BLaER1 treated with 17β-estradiol and CSF1 and Interleukin-3, amounts not matched to agents 10 nM and 100 nM (cell line): ENCODE data around the gene CREB3L1.
A peak's percentile ranks its signal among the peaks of the same experiment; 100 is the strongest.
"Not testable (repeated sequence)": the region's sequence is repeated elsewhere in the genome, so short reads cannot be mapped to it uniquely, and the experiment has no call there.

ENCODE experiments used
- H3K27ac ChIP-seq, 11 experiments: shearing (Covaris generic); formaldehyde crosslinking; 2 replicates each; pipeline ENCODE4 v1.8.1; 2022
- H3K27me3 ChIP-seq, 11 experiments: shearing (Covaris generic); formaldehyde crosslinking; 2 replicates each; pipeline ENCODE4 v1.8.1; 2022
- H3K36me3 ChIP-seq, 11 experiments: shearing (Covaris generic); formaldehyde crosslinking; 2 replicates each; pipeline ENCODE4 v1.8.1; 2022
- H3K4me1 ChIP-seq, 10 experiments: shearing (Covaris generic); formaldehyde crosslinking; 2 replicates each; pipeline ENCODE4 v1.8.1; 2022
- H3K4me2 ChIP-seq, 11 experiments: shearing (Covaris generic); formaldehyde crosslinking; 2 replicates each; pipeline ENCODE4 v1.8.1; 2022
- H3K4me3 ChIP-seq, 10 experiments: shearing (Covaris generic); formaldehyde crosslinking; 2 replicates each; pipeline ENCODE4 v1.8.1; 2022
- H3K9ac ChIP-seq, 11 experiments: shearing (Covaris generic); formaldehyde crosslinking; 2 replicates each; pipeline ENCODE4 v1.8.1; 2022
- H3K9me3 ChIP-seq, 11 experiments: shearing (Covaris generic); formaldehyde crosslinking; replicated peaks in 1 of 11; 2 replicates each; pipeline ENCODE4 v1.8.1; 2022
- H4K20me1 ChIP-seq, 11 experiments: shearing (Covaris generic); formaldehyde crosslinking; 2 replicates each; pipeline ENCODE4 v1.8.1; 2022
- Cebpa-rat ChIP-seq, 11 experiments: shearing (Covaris generic); IDR thresholded peaks; 2 replicates each; pipeline ENCODE4 v1.8.1; 2022

The CREB3L1 gene

DNA sequence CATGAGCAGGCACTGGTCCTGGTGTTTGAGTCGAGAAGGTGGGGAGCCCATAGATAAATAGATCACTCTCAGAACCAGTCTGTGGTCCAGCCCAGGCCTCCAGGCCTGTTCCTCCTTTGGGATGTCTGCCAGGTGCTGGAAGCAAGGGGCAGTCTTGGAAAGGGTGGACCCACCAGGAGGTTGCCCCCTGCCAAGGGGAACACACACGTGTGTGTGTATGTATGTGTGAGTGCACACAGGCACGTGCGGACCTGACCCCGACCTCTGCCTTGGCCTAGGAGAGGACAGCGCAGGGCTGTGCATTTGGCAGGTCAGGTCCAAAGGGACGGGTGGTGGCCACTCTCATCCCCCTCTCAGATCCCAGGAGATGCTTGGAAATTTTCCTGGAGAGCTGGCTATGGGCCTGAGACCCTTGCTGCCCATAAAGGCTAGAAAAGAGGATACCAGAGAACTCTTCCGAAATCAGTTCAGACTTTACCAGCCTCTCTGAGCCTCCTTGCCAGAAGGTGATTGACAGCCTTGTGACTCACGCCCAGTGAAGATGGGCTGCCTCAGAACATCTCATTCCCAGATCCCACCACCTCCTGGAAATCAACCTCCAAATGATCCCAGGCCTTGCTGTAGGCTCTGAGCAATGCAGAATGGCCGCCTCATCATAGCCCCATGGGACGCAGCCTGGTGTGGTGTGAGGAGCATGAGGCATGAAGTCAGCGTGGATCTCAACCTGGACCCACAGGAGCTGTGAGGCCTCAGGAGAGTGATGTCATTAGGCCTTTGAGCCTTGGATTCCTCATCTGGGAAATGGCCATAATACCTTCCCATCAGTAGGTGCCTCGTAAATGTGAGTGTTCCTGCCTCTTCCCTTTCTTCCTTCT, 24.0 kb upstream of the CREB3L1 start:
- TF ChIP-seq Cebpa-rat (IDR thresholded peaks at IDR 0.05): no peak
- no peak overlapping the region for H3K9ac ChIP-seq
- H3K4me2 ChIP-seq: 0 out of 22 replicates have a peak overlapping the region, but pooled peaks of 1 of the 11 experiments have one; percentile 2
- H3K9me3 ChIP-seq: no peaks in the 10 kb centered on the region
- H3K4me1 ChIP-seq: peaks cover 13 to 24% (median 17%) of the 10 kb centered on the region in 10 experiments
- no peak overlapping the region for H3K27ac ChIP-seq
- H3K27me3 ChIP-seq: no peaks in the 10 kb centered on the region
- no peaks in the 10 kb centered on the region for H3K36me3 ChIP-seq
- H3K4me3 ChIP-seq: no peak overlapping the region
- no peaks in the 10 kb centered on the region for H4K20me1 ChIP-seq

DNA sequence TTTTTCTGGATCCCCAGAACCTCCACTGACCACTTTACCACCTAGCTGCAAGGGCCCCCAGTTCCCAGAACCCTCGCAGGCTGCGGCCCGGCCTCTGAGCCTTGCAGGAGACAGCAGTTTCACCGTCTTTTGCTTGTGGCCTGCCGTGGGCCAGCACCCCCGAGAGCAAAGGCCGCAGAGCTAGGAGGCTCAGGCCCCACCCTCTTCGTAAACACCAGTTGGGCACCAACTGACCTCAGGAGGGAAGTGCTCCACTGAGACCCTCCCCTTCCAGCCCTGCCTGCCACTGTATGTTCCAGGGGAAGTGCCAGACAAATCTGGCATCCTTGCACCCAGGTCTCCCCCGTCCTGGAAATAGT, 23.4 kb upstream of the CREB3L1 start:
- Histone ChIP-seq H3K9ac (no peak overlapping the region), H3K36me3 (no peaks in the 10 kb centered on the region), H3K4me1 (peaks cover 7 to 22% (median 15%) of the 10 kb centered on the region in 10 experiments), H3K9me3 (no peaks in the 10 kb centered on the region), H4K20me1 (no peaks in the 10 kb centered on the region), H3K4me3 (no peak overlapping the region), H3K27me3 (no peaks in the 10 kb centered on the region), H3K4me2 (0 out of 22 replicates have a peak overlapping the region, but pooled peaks of 1 of the 11 experiments have one; percentile 2), H3K27ac (no peak overlapping the region)
- no peak for TF ChIP-seq Cebpa-rat (IDR thresholded peaks at IDR 0.05)

DNA sequence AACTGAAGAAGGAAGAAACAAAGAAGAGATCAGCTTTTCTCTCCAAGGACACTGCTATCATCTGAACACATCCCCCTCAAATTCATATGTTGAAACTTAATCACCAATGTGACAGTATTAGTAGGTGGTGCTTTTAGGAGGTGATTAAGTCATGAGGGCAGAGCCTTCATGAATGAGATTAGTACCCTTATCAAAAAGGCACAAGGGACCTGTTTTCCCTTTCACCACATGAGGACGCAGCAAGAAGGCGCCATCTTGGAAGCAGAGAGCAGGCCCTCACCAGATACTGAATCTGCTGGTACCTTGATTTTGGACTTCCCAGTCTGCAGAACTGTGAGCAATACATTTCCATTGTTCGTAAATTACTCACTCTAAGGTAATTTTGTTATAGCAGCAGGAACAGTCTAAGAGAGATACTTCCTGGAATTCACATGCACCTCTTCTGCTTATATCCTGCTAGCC, 20.9 kb upstream of the CREB3L1 start:
- Histone ChIP-seq H3K9ac (no peak overlapping the region), H3K27ac (no peak overlapping the region), H3K4me3 (no peak overlapping the region), H3K9me3 (no peaks in the 10 kb centered on the region), H3K27me3 (no peaks in the 10 kb centered on the region), H4K20me1 (no peaks in the 10 kb centered on the region), H3K4me1 (peaks cover 4 to 16% (median 9%) of the 10 kb centered on the region in 10 experiments; a peak in 19 of 20 replicates), H3K4me2 (no peak overlapping the region), H3K36me3 (no peaks in the 10 kb centered on the region)
- TF ChIP-seq Cebpa-rat (IDR thresholded peaks at IDR 0.05): no peak

DNA sequence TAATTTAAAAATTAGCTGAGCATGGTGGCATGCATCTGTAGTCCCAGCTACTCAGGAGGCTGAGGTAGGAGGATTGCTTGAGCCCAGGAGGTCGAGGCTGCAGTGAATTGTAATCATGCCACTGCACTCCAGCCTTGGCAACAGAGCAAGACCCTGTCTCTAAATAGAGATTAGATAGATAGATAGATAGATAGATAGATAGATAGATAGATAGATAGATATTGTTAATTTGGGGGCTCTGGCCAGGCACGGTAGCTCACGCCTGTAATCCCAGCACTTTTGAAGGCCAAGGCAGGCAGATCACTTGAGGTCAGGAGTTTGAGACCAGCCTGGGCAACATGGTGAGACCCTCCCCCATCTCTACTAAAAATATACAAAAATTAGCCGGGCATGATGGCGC, 18.1 kb upstream of the CREB3L1 start:
- not testable (repeated sequence) for H3K36me3 ChIP-seq, H4K20me1 ChIP-seq, H3K4me2 ChIP-seq, H3K9ac ChIP-seq, H3K27ac ChIP-seq, H3K27me3 ChIP-seq, H3K4me1 ChIP-seq, H3K4me3 ChIP-seq
- H3K9me3 ChIP-seq: peaks cover 0 to 14% (median 10%) of the 10 kb centered on the region in 11 experiments; a peak in 14 of 22 replicates

DNA sequence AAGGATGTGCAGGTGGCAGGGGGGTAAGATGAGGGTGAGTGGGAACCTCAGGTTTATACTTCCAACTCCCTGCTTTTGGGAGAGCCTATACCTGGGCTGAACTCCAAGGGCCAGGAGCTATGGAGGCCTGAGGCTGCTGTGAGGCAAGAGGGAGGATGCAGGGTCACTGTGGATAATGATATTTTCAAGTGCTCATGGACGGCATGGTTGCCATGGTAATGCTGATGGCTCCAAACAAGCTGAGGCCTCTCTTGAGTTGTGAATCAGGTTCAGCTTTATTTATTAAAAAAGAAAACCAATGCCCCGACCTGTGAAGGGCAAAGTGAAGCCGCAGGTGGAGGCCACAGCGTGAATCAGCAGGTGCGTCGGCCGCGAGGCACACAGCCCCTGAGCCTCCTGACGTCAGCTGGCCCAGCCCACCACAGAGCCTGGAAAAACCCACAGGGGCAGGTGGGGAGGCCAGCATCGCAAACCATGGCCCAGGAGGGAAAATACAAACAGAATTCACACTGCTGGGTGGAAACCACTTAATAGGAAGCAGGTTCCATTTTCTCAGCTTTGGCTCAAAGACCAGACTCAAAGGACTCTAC, 17.4 kb upstream of the CREB3L1 start:
- TF ChIP-seq Cebpa-rat (IDR thresholded peaks at IDR 0.05): no peak
- no peak overlapping the region for H3K9ac ChIP-seq

DNA sequence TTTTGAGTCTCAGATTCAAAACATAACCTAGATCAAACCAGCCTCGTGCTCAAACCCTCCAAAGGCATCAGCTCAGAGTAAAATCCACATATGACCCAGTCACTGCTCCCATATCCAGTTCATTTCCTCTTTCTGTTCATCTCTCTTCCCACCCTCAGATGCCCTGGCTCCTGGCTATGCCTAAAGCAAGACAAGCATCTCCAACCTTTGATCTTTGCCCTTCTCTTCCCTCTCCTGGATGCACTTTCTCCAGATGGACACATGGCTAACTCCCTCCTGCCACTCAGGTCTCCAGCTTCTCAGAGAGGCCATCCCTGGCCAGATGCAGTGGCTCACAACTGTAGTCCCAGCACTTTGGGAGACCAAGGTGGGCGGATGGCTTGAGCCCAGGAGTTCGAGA, 14.3 kb upstream of the CREB3L1 start:
- Histone ChIP-seq H3K4me3 (no peak overlapping the region), H3K27me3 (no peaks in the 10 kb centered on the region), H3K36me3 (no peaks in the 10 kb centered on the region), H3K27ac (no peak overlapping the region), H3K9ac (no peak overlapping the region), H3K4me1 (peaks cover 7 to 27% (median 24%) of the 10 kb centered on the region in 10 experiments), H3K4me2 (no peak overlapping the region), H4K20me1 (no peaks in the 10 kb centered on the region), H3K9me3 (peaks cover 0 to 14% (median 10%) of the 10 kb centered on the region in 11 experiments; a peak in 14 of 22 replicates)
- TF ChIP-seq Cebpa-rat (IDR thresholded peaks at IDR 0.05): no peak

More for the DNA sequence above, 17.4 kb upstream of the CREB3L1 start:
- Histone ChIP-seq H3K9me3 (peaks cover 0 to 14% (median 10%) of the 10 kb centered on the region in 11 experiments; a peak in 14 of 22 replicates), H3K4me3 (no peak overlapping the region), H3K4me1 (peaks cover 0 to 4% (median 4%) of the 10 kb centered on the region in 10 experiments; a peak in 15 of 20 replicates), H3K4me2 (no peak overlapping the region), H3K27ac (no peak overlapping the region), H3K36me3 (no peaks in the 10 kb centered on the region), H4K20me1 (no peaks in the 10 kb centered on the region), H3K27me3 (no peaks in the 10 kb centered on the region)

DNA sequence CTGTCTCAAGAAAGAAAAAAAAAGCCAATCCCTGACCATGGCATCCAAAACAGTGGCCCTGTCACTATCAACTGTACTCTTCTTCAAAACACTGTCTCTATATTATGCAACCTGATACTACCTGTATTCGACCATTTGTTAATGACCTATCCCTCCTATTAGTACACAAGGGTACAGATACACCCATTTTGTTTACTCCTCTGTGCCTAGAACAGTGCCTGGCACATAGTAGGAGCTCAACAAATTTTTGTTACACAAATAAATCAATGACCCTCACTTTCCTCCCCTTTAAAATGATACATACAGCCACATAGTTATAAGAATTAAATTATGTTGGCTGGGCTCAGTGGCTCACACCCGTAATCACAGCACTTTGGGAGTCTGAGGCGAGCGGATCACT, 13.4 kb upstream of the CREB3L1 start:
- H3K36me3 ChIP-seq: no peaks in the 10 kb centered on the region
- TF ChIP-seq Cebpa-rat (IDR thresholded peaks at IDR 0.05): no peak
- H3K4me2 ChIP-seq: no peak overlapping the region
- no peak overlapping the region for H3K4me3 ChIP-seq
- peaks cover 0 to 14% (median 10%) of the 10 kb centered on the region in 11 experiments; a peak in 14 of 22 replicates for H3K9me3 ChIP-seq
- H3K27ac ChIP-seq: no peak overlapping the region
- H3K9ac ChIP-seq: no peak overlapping the region
- no peaks in the 10 kb centered on the region for H3K27me3 ChIP-seq
- H4K20me1 ChIP-seq: no peaks in the 10 kb centered on the region
- H3K4me1 ChIP-seq: peaks cover 10 to 29% (median 27%) of the 10 kb centered on the region in 10 experiments

DNA sequence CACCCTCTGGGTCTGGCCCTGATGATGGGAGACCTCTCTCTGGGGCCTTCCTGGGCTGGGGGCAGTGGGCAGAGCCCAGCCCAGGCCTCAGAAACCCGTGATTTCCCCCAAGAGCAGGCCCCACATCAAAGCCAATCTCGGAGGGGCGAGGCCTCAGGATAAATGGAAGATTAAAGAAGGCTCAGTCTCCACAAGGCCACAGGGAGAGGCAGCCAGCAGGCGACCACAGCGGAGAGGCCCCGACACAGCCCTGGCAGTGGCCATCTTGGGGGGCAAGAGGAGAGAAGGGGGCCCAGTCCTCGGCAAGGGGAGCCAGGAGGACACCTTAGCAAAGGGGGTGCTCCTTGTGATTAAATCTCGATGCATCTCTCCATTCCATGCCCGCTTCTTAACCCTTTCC, 12.5 kb upstream of the CREB3L1 start:
- Histone ChIP-seq H3K4me3 (no peak overlapping the region), H4K20me1 (no peaks in the 10 kb centered on the region), H3K4me1 (peaks cover 10 to 29% (median 27%) of the 10 kb centered on the region in 10 experiments), H3K27ac (no peak overlapping the region), H3K27me3 (no peaks in the 10 kb centered on the region), H3K9ac (no peak overlapping the region), H3K36me3 (no peaks in the 10 kb centered on the region), H3K9me3 (peaks cover 0 to 14% (median 10%) of the 10 kb centered on the region in 11 experiments; a peak in 14 of 22 replicates), H3K4me2 (peak overlapping the region in 9 of 11 experiments; percentile 39 to 86 (median 69); a peak in 17 of 22 replicates)
- TF ChIP-seq Cebpa-rat (IDR thresholded peaks at IDR 0.05): no peak

DNA sequence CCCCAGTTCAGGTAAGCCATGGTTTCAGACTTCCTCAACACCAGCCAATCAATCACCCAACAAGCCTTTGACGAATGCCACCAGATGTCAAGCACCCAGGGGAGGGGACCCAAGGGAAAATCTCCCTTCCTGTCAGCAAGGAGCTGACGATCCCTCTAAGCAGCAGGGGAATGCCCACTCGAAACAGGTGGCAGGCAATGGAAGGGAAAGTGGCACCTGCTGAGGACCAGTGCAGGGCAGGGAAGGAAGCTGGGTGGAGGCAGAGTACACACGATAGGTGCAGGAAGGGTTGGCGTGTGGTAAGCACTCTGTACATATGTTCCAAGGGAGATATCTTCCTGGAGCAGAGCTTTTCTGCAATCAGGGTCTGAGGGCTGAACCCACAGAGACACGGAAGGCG, 11.7 kb upstream of the CREB3L1 start:
- no peaks in the 10 kb centered on the region for H3K27me3 ChIP-seq
- H3K4me3 ChIP-seq: no peak overlapping the region
- no peak for TF ChIP-seq Cebpa-rat (IDR thresholded peaks at IDR 0.05)
- peaks cover 10 to 29% (median 27%) of the 10 kb centered on the region in 10 experiments for H3K4me1 ChIP-seq
- peak overlapping the region in 9 of 11 experiments; percentile 39 to 86 (median 69); a peak in 18 of 22 replicates for H3K4me2 ChIP-seq
- H3K27ac ChIP-seq: no peak overlapping the region
- no peaks in the 10 kb centered on the region for H3K36me3 ChIP-seq
- no peaks in the 10 kb centered on the region for H4K20me1 ChIP-seq
- H3K9ac ChIP-seq: no peak overlapping the region
- peaks cover 0 to 14% (median 10%) of the 10 kb centered on the region in 11 experiments; a peak in 14 of 22 replicates for H3K9me3 ChIP-seq
